ENCODE results near the gene CYTL1.

GRCh38 chr4:4969298-4969697 lies 50.0 kb downstream of the CYTL1 start:
- TF ChIP-seq, protein P1, sequence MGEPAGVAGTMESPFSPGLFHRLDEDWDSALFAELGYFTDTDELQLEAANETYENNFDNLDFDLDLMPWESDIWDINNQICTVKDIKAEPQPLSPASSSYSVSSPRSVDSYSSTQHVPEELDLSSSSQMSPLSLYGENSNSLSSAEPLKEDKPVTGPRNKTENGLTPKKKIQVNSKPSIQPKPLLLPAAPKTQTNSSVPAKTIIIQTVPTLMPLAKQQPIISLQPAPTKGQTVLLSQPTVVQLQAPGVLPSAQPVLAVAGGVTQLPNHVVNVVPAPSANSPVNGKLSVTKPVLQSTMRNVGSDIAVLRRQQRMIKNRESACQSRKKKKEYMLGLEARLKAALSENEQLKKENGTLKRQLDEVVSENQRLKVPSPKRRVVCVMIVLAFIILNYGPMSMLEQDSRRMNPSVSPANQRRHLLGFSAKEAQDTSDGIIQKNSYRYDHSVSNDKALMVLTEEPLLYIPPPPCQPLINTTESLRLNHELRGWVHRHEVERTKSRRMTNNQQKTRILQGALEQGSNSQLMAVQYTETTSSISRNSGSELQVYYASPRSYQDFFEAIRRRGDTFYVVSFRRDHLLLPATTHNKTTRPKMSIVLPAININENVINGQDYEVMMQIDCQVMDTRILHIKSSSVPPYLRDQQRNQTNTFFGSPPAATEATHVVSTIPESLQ (CRISPR knock-in tag; conservative IDR thresholded peaks at IDR 0.05), result no peak
- no peak for TF ChIP-seq STAG1 (CRISPR knock-in tag; IDR thresholded peaks at IDR 0.05)
- TF ChIP-seq GABPA (IDR thresholded peaks at IDR 0.05; ENCODE audit: low read depth, low read length), result no peak
- no peak for TF ChIP-seq GABPA (CRISPR knock-in tag; IDR thresholded peaks at IDR 0.05; ENCODE audit: low read depth)
